Measurements from ENCODE around the gene AMZ1.

DNA sequence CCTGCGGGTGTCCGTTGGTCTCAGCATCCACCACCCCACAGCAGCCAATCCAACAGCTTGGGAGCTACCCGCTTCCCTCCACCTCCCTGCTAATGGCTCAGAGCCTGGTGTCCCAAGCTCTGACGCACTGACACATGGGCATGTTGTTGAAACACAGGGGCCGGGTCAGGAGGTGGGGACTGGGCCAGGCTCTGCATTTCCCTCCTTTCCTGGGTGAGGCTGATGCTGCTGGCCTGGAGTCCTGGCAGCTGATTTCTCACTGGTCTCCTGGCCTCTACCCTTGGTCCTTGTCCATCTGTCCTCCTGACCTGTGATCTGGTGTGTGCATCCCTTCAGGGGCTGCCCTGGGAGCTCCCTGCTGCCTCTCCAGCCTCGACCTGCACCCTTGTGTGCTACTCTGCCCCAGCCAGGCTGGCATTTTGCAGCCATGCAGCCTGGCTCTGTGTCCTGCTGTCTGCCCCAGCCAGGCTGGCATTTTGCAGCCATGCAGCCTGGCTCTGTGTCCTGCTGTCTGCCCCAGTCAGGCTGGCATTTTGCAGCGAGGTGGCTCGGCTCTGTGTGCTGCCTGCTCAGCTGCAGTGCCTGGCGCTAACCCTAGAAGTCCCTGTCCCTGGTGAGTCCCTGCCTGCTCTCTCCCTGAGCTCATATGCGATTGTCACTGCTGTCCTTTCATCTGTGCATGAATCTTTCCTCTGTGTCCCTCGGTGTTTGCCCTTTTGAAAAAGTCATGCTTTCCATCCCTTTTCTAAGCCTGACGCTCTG, 14.0 kb downstream of the AMZ1 start:
- TF ChIP-seq, protein P1, sequence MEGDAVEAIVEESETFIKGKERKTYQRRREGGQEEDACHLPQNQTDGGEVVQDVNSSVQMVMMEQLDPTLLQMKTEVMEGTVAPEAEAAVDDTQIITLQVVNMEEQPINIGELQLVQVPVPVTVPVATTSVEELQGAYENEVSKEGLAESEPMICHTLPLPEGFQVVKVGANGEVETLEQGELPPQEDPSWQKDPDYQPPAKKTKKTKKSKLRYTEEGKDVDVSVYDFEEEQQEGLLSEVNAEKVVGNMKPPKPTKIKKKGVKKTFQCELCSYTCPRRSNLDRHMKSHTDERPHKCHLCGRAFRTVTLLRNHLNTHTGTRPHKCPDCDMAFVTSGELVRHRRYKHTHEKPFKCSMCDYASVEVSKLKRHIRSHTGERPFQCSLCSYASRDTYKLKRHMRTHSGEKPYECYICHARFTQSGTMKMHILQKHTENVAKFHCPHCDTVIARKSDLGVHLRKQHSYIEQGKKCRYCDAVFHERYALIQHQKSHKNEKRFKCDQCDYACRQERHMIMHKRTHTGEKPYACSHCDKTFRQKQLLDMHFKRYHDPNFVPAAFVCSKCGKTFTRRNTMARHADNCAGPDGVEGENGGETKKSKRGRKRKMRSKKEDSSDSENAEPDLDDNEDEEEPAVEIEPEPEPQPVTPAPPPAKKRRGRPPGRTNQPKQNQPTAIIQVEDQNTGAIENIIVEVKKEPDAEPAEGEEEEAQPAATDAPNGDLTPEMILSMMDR (IDR thresholded peaks at IDR 0.05): no peak
- no peak for TF ChIP-seq POLR2A (IDR thresholded peaks at IDR 0.05)
